IPS DF 19.7 (cell line): ENCODE measurements around the gene GNB3.
A peak's percentile ranks its signal among the peaks of the same experiment; 100 is the strongest.

ENCODE experiments used
- DNase-seq: peaks from one replicate; pipeline ENCODE4 v3.0.0-alpha.2; 2013; ENCODE audit warnings: low read depth, low spot score

GNB3 gene

DNA sequence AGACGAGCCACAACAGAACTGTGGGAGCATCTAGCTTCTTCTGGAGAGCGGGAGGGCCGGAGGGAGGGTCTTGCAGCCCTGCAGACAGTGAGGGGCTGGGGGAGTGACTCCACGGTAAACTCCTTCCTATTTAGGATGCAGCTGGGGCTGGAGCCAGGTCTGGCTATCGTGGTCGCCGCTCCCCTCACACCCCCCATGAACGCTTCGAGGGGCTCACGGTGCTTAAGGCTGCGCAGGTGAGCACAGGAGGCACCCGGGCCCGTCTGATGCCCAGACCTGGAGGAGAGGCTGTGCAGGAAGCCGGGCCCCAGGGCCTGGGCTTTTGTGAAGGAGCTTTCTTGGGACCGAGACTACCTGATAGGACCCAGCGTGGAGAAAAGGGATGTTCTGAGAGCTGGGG lies 3.9 kb upstream of the GNB3 start:
- no peak for DNase-seq

DNA sequence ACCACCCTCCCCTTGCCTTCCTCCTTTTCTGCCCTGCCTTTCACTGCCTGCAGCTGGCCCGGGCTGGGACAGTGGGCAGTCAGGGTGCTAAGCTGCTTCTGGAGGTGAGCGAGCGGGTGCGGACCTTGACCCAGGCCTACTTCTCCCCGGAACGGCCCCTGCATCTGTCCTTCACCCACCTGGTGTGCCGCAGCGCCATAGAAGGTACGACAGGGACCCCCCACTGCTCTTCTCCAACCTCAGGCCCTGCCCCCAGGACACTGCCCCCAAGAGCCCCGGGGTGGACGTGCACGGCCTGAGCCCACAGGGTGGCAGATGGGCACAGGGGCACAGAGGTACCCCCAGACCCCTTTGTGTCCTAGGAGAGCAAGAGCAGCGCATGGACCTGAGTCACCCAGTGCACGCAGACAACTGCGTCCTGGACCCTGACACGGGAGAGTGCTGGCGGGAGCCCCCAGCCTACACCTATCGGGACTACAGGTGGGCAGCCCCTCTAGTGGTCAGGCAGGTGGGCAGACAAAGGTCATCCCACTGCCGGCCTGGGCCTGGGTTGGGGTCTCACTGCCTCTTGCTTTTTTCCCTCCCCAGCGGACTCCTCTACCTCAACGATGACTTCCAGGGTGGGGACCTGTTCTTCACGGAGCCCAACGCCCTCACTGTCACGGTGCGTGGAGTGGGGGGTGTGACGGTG lies 3.2 kb upstream of the GNB3 start:
- no peak for DNase-seq

GRCh38 chr12:6838854-6839253 lies 1.9 kb upstream of the GNB3 start:
- no peak for DNase-seq

- no peak for DNase-seq
Measured at GRCh38 chr12:6839482-6840201, 1.1 kb upstream of the GNB3 start.

DNA sequence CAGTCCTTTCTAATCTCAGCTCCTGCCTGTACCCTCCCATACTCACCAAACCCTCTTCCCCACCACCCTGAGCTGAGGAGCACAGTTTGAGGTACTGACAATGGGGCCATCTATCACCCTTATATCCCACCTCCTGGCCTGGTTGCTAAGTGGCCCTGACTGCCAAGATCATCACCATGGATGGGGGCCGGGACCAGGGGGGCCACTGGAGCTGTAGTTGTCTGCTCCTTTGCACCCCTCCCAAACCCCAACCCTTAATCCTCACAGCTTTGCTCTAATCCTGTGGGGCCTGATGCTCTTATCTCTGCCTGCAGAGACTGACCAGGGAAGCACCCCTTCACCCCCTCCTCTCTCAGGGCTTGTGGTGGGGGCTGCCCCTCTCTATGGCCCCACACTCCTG lies 395 bp upstream of the GNB3 start:
- no peak for DNase-seq

DNA sequence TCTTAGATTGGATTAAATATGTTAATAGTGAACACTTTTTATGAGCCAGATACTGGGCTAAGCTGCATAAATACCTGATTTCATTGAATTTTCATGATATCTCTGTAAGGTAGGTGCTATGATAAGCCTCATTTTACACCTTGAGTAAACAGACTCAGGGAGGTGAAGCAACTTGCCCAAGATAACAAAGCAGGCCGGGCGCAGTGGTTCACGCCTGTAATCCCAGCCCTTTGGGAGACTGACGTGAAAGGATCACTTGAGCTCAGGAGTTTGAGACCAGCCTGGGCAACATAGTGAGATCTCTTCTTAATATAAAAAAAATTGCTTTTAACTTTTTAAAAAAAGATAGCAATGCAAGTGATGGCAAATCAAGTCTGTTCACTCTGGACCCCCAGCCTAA lies 1.4 kb downstream of the GNB3 start:
- DNase-seq = no peak

- no peak for DNase-seq
Measured at GRCh38 chr12:6843118-6843902, 2.6 kb downstream of the GNB3 start.

DNA sequence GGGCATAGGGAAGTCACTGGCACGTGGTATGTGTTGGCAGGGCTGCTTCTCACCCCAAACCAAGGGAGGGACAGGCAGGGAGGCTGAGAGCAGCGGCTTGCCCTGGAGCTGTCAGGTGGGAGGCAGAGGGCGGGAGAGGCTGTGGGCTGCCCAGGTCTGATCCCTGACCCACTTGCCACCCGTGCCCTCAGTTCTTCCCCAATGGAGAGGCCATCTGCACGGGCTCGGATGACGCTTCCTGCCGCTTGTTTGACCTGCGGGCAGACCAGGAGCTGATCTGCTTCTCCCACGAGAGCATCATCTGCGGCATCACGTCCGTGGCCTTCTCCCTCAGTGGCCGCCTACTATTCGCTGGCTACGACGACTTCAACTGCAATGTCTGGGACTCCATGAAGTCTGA lies 4.7 kb downstream of the GNB3 start:
- DNase-seq = no peak

DNA sequence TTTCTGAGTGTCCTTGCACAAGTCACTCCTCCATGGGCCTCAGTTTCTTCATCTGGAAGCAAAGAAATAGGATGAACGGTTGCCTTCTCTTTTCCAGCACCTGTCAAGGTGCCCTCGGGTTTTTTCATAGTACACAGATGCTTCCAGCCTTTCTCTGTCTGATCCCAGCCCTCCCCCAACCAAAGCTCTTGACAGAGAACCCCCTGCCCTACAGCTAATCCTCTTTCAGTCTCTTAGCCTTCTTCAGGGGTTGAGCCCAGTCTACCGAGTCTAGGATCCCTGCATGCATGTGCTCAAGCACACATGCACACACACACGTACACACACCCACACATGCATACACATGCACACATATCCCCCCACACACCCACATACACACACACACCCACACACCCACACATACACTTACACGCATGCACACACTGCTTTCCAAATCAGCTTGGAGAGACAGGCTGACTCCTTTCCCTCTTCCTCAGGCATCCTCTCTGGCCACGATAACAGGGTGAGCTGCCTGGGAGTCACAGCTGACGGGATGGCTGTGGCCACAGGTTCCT lies 5.7 kb downstream of the GNB3 start:
- DNase-seq = no peak

DNA sequence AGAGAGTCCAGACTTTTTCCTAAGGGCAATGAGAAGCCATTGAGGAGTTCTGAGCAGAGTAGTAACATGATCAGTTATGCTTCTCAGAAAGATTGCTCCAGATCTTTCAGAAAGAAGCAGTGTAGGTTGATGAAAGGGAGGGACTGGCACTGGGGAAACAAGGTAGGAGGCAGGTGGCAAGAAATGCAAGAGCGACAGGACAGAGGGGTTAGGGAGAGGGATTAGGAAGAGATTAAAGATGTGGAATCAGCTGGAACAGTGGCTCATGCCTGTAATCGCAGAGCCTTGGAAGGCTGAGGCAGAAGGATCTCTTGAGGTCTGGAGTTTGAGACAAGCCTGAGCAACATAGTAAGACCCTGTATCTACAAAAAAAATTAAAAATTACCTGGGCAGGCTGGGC lies 7.0 kb downstream of the GNB3 start:
- DNase-seq = no peak

DNA sequence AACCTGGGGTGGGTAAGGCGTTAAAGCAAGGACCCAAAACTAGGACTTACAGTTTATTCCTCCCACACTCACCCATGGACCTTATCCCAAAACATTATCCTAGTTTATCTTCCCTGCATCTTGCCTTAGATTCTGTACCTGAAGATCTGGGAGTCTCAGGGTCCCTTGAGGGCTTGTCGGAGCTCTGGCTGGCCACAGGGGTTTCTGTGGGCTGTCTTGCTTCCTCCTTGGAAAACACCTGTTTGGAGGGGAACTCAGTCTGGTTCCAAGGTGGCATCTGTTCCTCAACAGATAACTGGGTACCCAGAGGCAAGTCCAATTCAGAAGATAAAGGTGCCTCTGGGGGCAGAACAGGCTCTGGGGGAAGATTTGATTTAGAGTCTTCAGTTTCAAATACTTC lies 8.7 kb downstream of the GNB3 start:
- no peak for DNase-seq

GRCh38 chr12:6849976-6850560 lies 9.3 kb downstream of the GNB3 start:
- no peak for DNase-seq

GRCh38 chr12:6850796-6851152 lies 10.0 kb downstream of the GNB3 start:
- DNase-seq = no peak

- peak; percentile 98 for DNase-seq
Measured at GRCh38 chr12:6851153-6851920, 10.6 kb downstream of the GNB3 start, which contains the start of gene CDCA3. Gene CDCA3, minus strand, starts transcription at chr12:6851286. Its CDS starts 334 bp downstream, at chr12:6850952.

DNA sequence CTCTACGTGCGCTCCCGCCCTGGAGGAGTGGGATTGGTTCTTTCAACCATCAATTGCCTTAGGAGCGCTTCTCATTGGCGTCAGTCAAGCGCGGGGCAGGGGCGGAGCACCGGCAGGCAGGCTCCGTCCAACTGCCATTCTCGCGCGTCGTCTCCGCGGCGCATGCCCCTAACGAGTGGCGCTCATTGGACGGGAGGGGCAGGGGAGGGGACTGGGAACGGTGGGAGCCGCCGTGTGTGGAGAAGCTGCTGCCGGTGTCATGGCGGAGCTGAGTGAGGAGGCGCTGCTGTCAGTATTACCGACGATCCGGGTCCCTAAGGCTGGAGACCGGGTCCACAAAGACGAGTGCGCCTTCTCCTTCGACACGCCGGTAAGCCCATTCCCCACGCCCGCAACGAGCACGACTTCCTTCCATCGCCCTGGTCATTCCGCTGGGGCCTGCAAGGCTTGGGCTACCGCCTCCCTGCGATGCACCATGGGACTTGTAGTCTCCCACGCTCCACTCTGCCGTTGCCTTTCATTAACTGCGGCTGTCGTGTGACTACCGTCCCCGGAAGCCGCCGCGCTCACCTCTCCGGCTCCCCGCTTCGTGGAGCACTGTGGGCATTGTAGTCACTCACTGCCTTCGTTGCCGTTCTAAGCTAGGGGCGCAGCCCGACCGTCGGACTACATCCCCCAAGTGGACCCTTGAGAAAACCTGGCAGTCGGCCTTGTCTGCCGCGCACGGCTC lies 11.4 kb downstream of the GNB3 start, which contains the start of gene USP5:
Gene USP5 (plus strand): TSS at position 230 of the 730 bp plus-strand sequence. CDS start 30 bp downstream, at position 260.
- peak; percentile 100 for DNase-seq

- DNase-seq = no peak
Measured at GRCh38 chr12:6852651-6853354, 12.1 kb downstream of the GNB3 start.

DNA sequence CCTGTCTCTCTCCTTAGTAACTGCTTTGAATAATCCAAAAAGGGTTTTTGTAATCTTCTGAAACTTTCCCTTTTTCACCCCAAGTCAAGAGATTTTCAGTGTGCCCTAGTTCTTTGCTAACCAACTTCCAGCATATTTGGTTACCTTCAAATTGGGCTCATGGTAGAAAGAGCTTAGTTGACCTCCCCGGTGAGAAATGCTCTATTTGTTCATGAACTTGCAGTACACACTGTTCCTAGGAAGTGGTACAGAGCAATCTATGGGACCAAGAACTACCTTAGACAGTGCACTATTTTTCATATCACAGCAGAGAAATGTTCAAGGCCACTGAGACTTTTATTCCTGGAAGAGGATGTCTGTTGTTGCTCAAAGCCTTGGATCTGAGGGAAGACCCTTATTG lies 12.9 kb downstream of the GNB3 start:
- DNase-seq = no peak

DNA sequence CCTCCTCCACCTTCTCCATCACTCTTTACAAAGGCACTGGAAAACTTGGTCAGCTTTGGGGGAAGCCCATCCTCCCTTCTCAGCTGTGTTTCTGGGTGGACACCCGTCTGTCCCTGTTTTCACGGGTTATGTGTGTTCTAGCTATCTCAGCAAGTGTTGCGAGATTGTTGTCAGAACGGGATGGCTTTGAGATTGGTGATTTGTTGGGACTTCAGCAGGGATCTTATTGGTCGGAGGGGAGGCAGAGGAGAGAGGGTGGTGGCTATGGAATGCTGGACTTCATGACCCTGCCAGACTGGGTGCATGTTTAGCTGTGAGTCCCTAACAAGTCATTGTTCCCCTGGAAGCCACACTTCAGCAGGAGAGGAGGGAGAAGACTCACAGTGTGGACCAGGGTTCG lies 13.3 kb downstream of the GNB3 start:
- no peak for DNase-seq

DNA sequence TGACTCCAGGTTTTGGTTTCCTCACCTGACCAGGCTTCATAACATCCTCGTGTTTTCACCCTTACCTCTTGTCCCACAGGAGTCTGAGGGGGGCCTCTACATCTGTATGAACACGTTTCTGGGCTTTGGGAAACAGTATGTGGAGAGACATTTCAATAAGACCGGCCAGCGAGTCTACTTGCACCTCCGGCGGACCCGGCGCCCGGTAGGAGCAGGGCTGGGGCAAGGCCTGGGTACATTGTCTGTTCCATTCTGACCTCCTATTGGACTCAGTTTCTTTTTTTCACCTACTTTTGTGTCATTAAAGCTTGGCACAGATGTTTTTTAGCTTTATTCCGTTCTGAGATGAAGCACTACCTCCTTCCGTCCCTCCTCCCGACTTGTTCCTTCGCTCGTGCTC lies 14.6 kb downstream of the GNB3 start:
- DNase-seq = no peak

GRCh38 chr12:6858799-6859198 lies 18.1 kb downstream of the GNB3 start:
- DNase-seq = no peak
